GM12891 (cell line): ENCODE results near the gene FBXL13.

Experiments used
- DNase-seq: peaks from one replicate; pipeline ENCODE4 v3.0.0; 2011; ENCODE audit warnings: low spot score; ENCODE audit not compliant: insufficient read length
- FAIRE-seq: peaks from 2 replicates; lab custom pipeline; 2011; peaks lifted over from hg19 to GRCh38; lab: Jason Lieb, UNC
- PAX5 ChIP-seq: IDR thresholded peaks from 2 replicates; pipeline ENCODE4 v1.6.1; 2011; ENCODE audit warnings: low read length, moderate library complexity, mild to moderate bottlenecking; ENCODE audit not compliant: insufficient read depth, severe bottlenecking
- POLR2A ChIP-seq: IDR thresholded peaks from 2 replicates; pipeline ENCODE4 v1.6.1; 2011; ENCODE audit warnings: low read depth, low read length, control low read depth
- POLR2AphosphoS5 ChIP-seq: IDR thresholded peaks from 2 replicates; pipeline ENCODE4 v1.6.1; 2011; ENCODE audit warnings: low read depth, low read length, control low read depth
- POU2F2 ChIP-seq: IDR thresholded peaks from 2 replicates; pipeline ENCODE4 v1.6.1; 2011; ENCODE audit warnings: low read depth, mild to moderate bottlenecking, control low read depth, low read length, moderate library complexity
- SPI1 ChIP-seq: IDR thresholded peaks from 2 replicates; pipeline ENCODE4 v1.6.1; 2011; ENCODE audit warnings: low read depth, low read length, control low read depth
- TAF1 ChIP-seq: IDR thresholded peaks from 2 replicates; pipeline ENCODE4 v1.6.1; 2011; ENCODE audit warnings: low read depth, low read length, control low read depth

FBXL13 gene

DNA sequence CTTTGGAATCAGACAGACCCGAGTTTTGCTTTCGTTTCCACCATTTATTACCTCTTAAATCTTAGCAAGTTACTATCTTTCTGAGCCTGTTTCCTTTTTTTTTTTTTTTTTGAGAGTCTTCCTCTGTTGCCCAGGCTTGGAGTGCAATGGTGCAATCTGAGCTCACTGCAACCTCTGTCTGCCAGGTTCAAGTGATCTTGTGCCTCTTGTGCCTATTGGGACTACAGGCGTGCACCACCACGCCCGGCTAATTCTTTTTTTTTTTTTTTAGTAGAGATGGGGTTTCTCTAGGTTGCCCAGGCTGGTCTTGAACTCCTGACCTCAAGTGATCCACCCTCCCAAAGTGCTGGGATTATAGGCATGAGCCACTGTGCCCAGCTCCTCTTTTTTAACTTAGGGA is 241.3 kb downstream of the FBXL13 start:
- DNase-seq (no peak), FAIRE-seq (no peak)
- TF ChIP-seq POLR2AphosphoS5: no peak
- TF ChIP-seq TAF1: no peak
- no peak for TF ChIP-seq POLR2A
- TF ChIP-seq PAX5: no peak
- no peak for TF ChIP-seq POU2F2
- TF ChIP-seq SPI1: no peak

DNA sequence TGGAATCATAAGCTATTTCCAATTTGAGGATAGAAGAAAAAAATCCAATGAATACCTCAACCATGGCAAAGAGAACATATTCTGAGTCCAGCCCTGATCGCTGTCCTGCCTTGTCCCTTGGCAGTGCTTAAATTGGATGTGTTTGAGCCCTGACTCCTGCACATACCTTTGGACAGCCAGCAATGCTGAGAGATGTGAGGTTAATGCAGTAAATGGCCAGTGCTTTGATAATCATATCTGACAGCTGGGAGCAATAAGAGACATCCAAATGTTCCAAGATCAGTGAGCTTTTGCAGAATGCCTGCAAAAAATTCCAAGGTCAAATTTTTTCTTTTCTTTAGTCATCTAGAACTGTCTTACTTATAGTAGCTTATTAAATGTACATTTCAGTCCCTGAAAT is 241.9 kb downstream of the FBXL13 start:
- no peak for TF ChIP-seq SPI1
- no peak for TF ChIP-seq POU2F2
- no peak for TF ChIP-seq PAX5
- TF ChIP-seq TAF1: no peak
- TF ChIP-seq POLR2A: no peak
- TF ChIP-seq POLR2AphosphoS5: no peak
- no peak for FAIRE-seq
- no peak for DNase-seq

DNA sequence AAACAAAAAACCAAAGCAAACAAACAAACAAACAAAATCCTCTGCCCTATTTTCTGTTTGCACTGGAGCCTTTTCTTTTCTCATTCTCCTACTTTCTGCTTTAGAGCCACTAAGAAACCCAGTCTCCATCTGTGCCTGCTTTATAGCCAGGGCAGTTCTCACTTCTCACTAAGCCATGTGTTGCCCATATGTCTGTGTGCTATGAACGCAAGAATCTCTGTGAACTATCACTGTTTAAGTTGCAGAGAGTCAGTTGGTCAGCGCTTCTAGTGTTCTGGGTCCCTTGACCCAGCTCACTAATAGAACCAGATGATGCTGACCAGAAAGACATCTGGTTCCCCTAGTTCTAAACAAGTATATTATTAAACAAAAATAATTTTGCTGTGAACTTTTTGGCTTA is 244.4 kb downstream of the FBXL13 start:
- DNase-seq: no peak
- TF ChIP-seq POLR2A (no peak), POLR2AphosphoS5 (no peak)
- FAIRE-seq: no peak

DNA sequence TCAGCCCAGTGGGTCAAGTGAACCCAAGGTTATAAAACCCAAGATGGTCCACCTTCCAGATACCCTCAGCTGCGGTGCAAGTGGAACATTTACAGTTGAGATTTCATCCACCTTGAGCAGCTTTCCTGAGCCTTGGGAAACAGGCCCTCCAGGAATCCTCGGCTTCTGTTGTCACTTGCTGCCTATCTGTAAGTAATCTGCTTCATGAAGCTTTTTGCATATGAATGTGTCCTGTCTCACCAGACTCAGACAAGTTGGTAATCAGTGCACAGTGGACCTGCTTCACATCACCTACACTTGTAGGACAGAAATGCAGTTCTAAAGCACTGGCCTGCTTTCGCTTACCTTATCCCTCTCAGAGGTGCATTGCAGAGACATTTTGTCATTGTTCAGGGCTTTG is 245.5 kb downstream of the FBXL13 start:
- no peak for FAIRE-seq
- TF ChIP-seq TAF1 (no peak), POLR2AphosphoS5 (no peak), POU2F2 (no peak), POLR2A (no peak), PAX5 (no peak), SPI1 (no peak)

GRCh38 chr7:102828286-102828685 is 246.3 kb downstream of the FBXL13 start:
- DNase-seq (no peak), FAIRE-seq (no peak)
- TF ChIP-seq TAF1 (no peak), POLR2AphosphoS5 (no peak), PAX5 (no peak), POLR2A (no peak), POU2F2 (no peak), SPI1 (no peak)

More for the DNA sequence above, 245.5 kb downstream of the FBXL13 start:
- DNase-seq: no peak

DNA sequence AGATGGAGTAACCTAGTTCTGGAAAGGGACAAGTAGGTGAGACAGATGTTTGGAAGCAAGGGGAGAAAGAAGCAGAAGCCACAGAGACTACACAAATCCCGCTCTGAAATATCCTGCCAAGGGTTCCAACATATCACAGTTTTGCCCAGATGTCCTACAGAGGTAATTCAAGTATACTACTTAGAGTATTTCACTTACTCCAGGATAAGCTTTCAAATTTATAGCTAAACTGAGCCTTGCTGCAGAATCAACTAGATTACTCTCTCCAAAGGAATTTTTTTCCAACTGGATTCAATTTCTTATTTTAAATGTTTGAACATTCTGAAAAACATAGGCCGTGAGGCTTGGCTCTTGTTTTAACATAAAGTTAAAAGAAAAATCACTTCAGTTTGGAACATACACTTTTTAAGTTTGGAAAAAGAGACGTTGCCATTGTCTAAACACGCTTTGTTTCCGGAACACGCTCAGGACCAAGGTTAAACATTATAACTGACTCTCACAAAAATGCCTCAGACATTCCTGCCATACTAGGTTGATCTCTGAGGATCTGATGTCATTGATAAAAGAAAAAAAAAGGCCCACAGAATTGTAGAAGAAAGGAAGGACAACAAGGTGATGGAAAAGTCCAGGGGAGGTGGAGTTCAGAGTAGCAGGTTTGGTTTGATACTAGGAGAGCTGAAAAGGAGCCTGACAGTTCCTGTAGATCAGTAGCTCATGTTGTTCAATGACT is 251.0 kb downstream of the FBXL13 start:
- FAIRE-seq: no peak
- TF ChIP-seq PAX5: no peak
- TF ChIP-seq TAF1: no peak
- no peak for TF ChIP-seq SPI1
- no peak for TF ChIP-seq POLR2AphosphoS5
- TF ChIP-seq POLR2A: no peak
- no peak for TF ChIP-seq POU2F2
- no peak for DNase-seq

DNA sequence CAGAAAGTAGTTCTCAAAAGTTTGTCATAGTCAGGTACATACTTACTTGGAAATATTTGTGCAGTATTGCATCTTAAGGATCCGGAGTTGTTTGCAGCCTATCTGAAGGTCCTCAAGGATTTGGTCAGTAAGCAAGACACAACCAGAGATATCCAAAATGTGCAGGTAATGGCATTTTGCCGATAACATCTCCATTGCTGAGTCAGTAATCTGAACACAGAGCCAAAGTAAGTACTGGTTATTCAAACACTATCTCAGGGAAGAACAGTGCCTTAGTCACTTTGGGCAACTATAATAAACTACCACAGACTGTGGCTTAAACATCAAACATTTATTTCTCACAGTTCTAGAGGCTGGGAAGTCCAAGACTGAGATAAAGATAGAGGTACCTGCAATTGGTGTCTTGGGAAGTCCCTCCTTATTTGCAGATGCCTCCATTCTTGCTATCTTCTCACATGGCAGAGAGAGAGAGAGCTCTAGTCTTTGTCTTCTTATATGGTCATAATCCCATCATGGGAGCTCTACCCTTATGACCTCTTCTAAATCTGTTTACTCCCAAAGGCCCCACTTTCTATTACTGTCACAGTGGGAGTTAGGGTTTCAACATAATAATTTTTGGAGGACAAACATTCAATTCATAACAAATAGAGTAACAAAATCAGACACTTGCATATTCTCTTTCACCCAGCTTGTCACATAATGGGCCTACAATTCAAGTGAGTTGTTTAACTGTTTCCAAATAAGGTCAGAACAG is 252.4 kb downstream of the FBXL13 start:
- DNase-seq (no peak), FAIRE-seq (peak; percentile 38)
- no peak for TF ChIP-seq PAX5
- no peak for TF ChIP-seq POLR2AphosphoS5
- no peak for TF ChIP-seq TAF1
- no peak for TF ChIP-seq POU2F2
- TF ChIP-seq POLR2A: no peak
- no peak for TF ChIP-seq SPI1

- TF ChIP-seq PAX5 (no peak), POLR2A (no peak), POU2F2 (no peak), SPI1 (no peak), TAF1 (no peak), POLR2AphosphoS5 (no peak)
- no peak for DNase-seq
- FAIRE-seq: no peak
Measured at GRCh38 chr7:102819151-102819550, 255.4 kb downstream of the FBXL13 start.

DNA sequence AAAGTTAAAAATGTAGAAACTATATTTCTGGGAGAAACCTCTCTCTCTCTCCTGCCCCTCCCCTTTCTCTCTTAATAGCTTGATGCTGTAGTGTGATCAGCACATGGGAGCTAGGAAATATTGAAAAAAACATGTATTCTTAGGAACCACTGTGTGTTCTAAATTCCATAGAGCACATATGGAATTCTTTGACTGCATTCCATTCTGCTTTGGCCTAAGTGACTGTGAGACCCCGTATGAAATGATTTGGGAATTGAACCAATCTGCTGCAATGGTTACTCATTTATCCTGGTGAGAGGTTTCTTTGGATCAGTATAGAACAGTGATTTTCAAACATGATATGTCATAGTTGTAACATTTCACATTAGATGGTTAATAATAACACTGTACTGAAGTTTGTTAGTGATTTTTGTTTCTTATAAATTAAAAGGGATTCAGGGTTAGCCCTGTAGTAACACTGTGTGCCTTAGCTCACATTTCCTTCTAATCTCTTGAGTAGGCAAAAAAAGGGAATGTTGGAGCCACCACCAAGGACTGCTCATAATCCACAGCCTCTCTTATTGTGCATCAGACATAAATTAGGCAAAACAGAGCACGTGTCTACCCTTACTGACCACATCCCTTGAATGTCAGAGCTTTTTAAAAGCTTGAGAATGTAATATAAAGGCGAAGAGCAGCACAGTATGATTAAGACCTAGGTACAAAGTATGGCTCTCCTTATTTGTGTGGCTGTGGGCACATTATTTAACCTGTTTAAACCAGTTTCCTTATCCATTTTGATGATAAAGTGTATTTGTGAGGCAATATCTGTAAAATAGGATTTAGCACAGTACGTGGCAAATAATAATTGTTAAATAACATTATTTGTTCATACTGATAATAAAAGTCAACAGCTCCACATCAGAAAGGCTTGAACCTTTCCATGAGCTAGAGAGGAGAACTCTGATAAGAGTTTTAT is 256.7 kb downstream of the FBXL13 start:
- DNase-seq: no peak
- no peak for TF ChIP-seq POU2F2
- no peak for TF ChIP-seq POLR2AphosphoS5
- TF ChIP-seq TAF1: no peak
- TF ChIP-seq SPI1: no peak
- TF ChIP-seq POLR2A: no peak
- TF ChIP-seq PAX5: no peak
- FAIRE-seq: no peak
